ENCODE results near the gene HAO1. TPM values are rescaled to one million over a fixed set of nuclear protein-coding genes. Genes with fewer than 3 reads are reported as not detected.

Gene HAO1
- total RNA-seq, 4 donors from 2014 or later = not detected

DNA sequence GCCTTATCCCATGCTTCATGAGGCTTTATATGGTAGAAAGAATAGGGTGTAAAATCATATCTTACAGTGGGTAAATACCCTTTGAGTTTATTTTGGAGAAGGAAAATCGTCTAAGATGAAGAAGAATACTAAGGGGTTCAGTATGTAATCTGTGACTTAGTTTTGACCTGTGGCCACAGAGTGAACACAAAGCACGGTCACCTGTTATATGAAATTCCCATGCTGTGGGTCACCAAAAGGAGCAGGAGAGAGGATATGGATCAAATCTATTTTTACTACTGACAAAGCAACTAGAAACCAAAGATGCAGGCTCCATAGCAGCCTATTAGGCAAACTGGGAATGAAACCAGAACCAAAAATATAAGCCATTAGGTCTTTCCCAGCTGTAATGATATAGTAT is 3.6 kb upstream of the HAO1 start:
- TF ChIP-seq, protein P1, sequence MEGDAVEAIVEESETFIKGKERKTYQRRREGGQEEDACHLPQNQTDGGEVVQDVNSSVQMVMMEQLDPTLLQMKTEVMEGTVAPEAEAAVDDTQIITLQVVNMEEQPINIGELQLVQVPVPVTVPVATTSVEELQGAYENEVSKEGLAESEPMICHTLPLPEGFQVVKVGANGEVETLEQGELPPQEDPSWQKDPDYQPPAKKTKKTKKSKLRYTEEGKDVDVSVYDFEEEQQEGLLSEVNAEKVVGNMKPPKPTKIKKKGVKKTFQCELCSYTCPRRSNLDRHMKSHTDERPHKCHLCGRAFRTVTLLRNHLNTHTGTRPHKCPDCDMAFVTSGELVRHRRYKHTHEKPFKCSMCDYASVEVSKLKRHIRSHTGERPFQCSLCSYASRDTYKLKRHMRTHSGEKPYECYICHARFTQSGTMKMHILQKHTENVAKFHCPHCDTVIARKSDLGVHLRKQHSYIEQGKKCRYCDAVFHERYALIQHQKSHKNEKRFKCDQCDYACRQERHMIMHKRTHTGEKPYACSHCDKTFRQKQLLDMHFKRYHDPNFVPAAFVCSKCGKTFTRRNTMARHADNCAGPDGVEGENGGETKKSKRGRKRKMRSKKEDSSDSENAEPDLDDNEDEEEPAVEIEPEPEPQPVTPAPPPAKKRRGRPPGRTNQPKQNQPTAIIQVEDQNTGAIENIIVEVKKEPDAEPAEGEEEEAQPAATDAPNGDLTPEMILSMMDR (IDR thresholded peaks at IDR 0.05; ENCODE audit: low read depth) = no peak

- TF ChIP-seq, protein P1 (IDR thresholded peaks at IDR 0.05; ENCODE audit: low read depth) = no peak
These were observed 595 bp downstream of the HAO1 start for GRCh38 chr20:7939663-7940062.

- TF ChIP-seq, protein P1 (IDR thresholded peaks at IDR 0.05; ENCODE audit: low read depth) = no peak
These were observed 2.2 kb downstream of the HAO1 start for GRCh38 chr20:7938058-7938457.

GRCh38 chr20:7937328-7937727 is 2.9 kb downstream of the HAO1 start:
- TF ChIP-seq, protein P1 (IDR thresholded peaks at IDR 0.05; ENCODE audit: low read depth) = no peak

DNA sequence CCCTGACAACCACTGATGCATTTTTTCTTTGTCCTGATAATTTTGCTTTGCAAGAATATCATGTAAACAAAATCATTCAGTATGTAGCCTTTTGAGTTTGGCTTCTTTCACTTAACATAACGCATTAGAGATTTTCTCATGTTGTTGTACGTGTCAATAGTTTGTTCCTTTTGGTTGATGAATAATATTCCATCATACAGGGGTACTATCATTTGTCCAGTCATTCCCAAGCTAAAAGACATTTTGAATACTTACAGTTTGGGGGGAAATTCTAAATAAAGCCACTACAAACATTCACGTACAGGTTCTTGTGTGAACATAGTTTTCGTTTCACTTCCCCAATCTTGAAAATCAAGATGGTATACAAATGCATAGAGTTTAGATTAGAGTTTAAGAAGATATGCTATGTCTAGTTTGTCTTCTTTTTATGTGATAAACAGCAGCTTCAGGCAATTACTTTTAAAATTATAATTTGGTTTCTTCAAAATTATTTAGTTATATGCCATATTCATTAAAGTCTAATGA is 5.2 kb downstream of the HAO1 start:
- TF ChIP-seq, protein P1 (IDR thresholded peaks at IDR 0.05; ENCODE audit: low read depth) = no peak

- TF ChIP-seq, protein P1 (IDR thresholded peaks at IDR 0.05; ENCODE audit: low read depth) = no peak
These were observed 6.9 kb downstream of the HAO1 start for GRCh38 chr20:7933346-7933745.

DNA sequence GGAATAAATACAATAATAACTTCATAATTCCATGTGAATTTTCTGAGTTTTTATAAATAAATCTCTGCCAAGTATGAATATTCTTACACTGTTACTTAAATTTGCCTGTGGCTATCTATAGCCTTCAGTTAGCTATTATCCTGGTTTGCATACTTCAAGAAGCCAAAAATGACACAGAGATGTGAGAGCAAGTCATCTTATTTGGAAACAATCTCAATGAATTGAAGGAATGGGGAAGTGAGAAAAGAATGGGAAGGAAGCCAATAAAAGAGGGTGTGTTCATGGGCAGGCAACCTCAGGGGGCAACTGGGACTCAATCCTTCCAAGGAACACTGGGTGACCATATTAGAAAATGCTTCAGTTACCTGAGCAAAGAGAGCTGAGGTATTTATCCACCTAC is 9.9 kb downstream of the HAO1 start:
- TF ChIP-seq, protein P1 (IDR thresholded peaks at IDR 0.05; ENCODE audit: low read depth) = no peak

All from subcutaneous adipose tissue (tissue), 4 donors.